Breast epithelium (tissue), 4 donors: Measurements from ENCODE around the gene PRSS36. TPM values are rescaled to one million over a fixed set of nuclear protein-coding genes. Genes with fewer than 3 reads are reported as not detected.
"Not testable (repeated sequence)": the region's sequence is repeated elsewhere in the genome, so short reads cannot be mapped to it uniquely, and the experiment has no call there.

ENCODE experiments used
- DNase-seq, 2 donors: peaks; one replicate each; pipeline ENCODE4 v3.0.0-alpha.2; 2019; ENCODE audit warnings: low spot score in 2 of 2
- H3K27ac ChIP-seq, 2 donors: fragments of 200-600 bp; sonication (generic) in 1 of 2; one replicate each; pipeline ENCODE4 v1.5.1; 2016 to 2019; ENCODE audit warnings: mild to moderate bottlenecking in 1 of 2
- H3K27me3 ChIP-seq, 2 donors: fragments of 200-600 bp; sonication (generic) in 1 of 2; one replicate each; pipeline versions ENCODE4 v1.5.1 to v1.6.0; 2017 to 2019; ENCODE audit warnings: control low read depth in 1 of 2, mild to moderate bottlenecking in 1 of 2
- H3K36me3 ChIP-seq: fragments of 200-600 bp; one replicate; pipeline ENCODE4 v1.5.1; 2019
- H3K4me1 ChIP-seq, 2 donors: fragments of 200-600 bp; sonication (generic); one replicate each; pipeline ENCODE4 v1.5.1; 2016 to 2019; ENCODE audit warnings: control low read depth in 1 of 2
- H3K4me3 ChIP-seq, 3 donors: fragments of 200-600 bp; sonication (generic); 1 replicate in 2 of 3; 2 replicates in 1 of 3; pipeline ENCODE4 v1.5.1; 2016 to 2019; ENCODE audit warnings: mild to moderate bottlenecking in 3 of 3, moderate library complexity in 2 of 3
- H3K9me3 ChIP-seq, 2 donors: fragments of 200-600 bp; sonication (generic) in 1 of 2; one replicate each; pipeline ENCODE4 v1.5.1; 2016 to 2019; ENCODE audit warnings: control low read depth in 1 of 2
- CTCF ChIP-seq, 3 donors: fragments of 450-650 bp; IDR thresholded peaks; one replicate each; pipeline ENCODE4 v1.5.1; 2016 to 2017; ENCODE audit warnings: antibody characterized with exemption in 3 of 3, mild to moderate bottlenecking in 3 of 3, moderate library complexity in 3 of 3
- POLR2A ChIP-seq: fragments of 450-650 bp; IDR thresholded peaks from one replicate; pipeline ENCODE4 v1.6.1; 2016; ENCODE audit warnings: antibody characterized with exemption, mild to moderate bottlenecking, moderate library complexity
- POLR2AphosphoS5 ChIP-seq, 3 donors: sonication (generic); formaldehyde crosslinking; IDR thresholded peaks; one replicate each; pipeline ENCODE4 v1.6.1; 2017; ENCODE audit warnings: antibody characterized with exemption in 3 of 3
- intact Hi-C: fragments of 100-400 bp; cut with DNase I; formaldehyde crosslinking; loops from one replicate; pipeline ENCODE4 v1.15.1; 2023; ENCODE audit warnings: low total_unique reads
- total RNA-seq, 3 donors: library from RNA; depleted of rRNA; stranded (reverse); fragments of >200 nt; gene quantifications; one replicate each; pipeline ENCODE4 v1.1.0, GENCODE V29; 2016

Gene PRSS36
- total RNA-seq, 3 donors from 2014 or later = 0.98 to 8.3 (median 2.0) TPM

GRCh38 chr16:31181102-31181830 lies 31.4 kb upstream of the PRSS36 start:
- Histone ChIP-seq H3K4me3 (peak overlapping the region; percentile 80 to 81 (median 81)), H3K4me1 (peaks cover 0 to 16% of the 10 kb centered on the region in 2 donors), H3K36me3 (peaks cover 6% of the 10 kb centered on the region), H3K9me3 (no peaks in the 10 kb centered on the region), H3K27me3 (no peaks in the 10 kb centered on the region), H3K27ac (peak overlapping the region; percentile 96)
- intact Hi-C loops = no loop called here
- TF ChIP-seq POLR2A (no peak), POLR2AphosphoS5 (IDR thresholded peaks at IDR 0.05) (no peak), CTCF (IDR thresholded peaks at IDR 0.05) (no peak)
- peak in 1 of 2 donors; percentile 22 for DNase-seq

GRCh38 chr16:31179747-31180459 lies 30.0 kb upstream of the PRSS36 start, which contains the start of gene FUS:
Gene FUS (plus strand): TSS chr16:31180139. CDS start chr16:31180215, 76 bp downstream.
- peaks cover 0 to 16% of the 10 kb centered on the region in 2 donors for H3K4me1 ChIP-seq
- peak; percentile 88 to 96 for DNase-seq
- peak within 1 kb of the TSS; percentile 80 to 81 (median 81) for H3K4me3 ChIP-seq
- peak within 1 kb of the TSS; percentile 96 for H3K27ac ChIP-seq
- no peaks in the 10 kb centered on the region for H3K36me3 ChIP-seq
- no peaks in the 10 kb centered on the region for H3K9me3 ChIP-seq
- no peaks in the 10 kb centered on the region for H3K27me3 ChIP-seq
- TF ChIP-seq POLR2AphosphoS5 (IDR thresholded peaks at IDR 0.05) = peak; percentile 100
- peak; percentile 99 for TF ChIP-seq POLR2A
- TF ChIP-seq CTCF (IDR thresholded peaks at IDR 0.05) = peak in 2 of 3 donors; percentile 38 to 42
- intact Hi-C loops = no loop called here

GRCh38 chr16:31179219-31179746 lies 29.4 kb upstream of the PRSS36 start:
- H3K4me1 ChIP-seq = peaks cover 0 to 16% of the 10 kb centered on the region in 2 donors
- TF ChIP-seq CTCF (IDR thresholded peaks at IDR 0.05) = no peak
- no peak for TF ChIP-seq POLR2A
- no peak for TF ChIP-seq POLR2AphosphoS5 (IDR thresholded peaks at IDR 0.05)
- peak overlapping the region; percentile 96 for H3K27ac ChIP-seq
- intact Hi-C loops = no loop called here
- no peaks in the 10 kb centered on the region for H3K36me3 ChIP-seq
- H3K27me3 ChIP-seq = no peaks in the 10 kb centered on the region
- peak overlapping the region; percentile 80 to 81 (median 81) for H3K4me3 ChIP-seq
- peak in 1 of 2 donors; percentile 20 for DNase-seq
- no peaks in the 10 kb centered on the region for H3K9me3 ChIP-seq

GRCh38 chr16:31177136-31177535 lies 27.3 kb upstream of the PRSS36 start:
- H3K36me3 ChIP-seq = no peaks in the 10 kb centered on the region
- H3K27ac ChIP-seq = no peak overlapping the region
- no peaks in the 10 kb centered on the region for H3K9me3 ChIP-seq
- no peaks in the 10 kb centered on the region for H3K27me3 ChIP-seq
- TF ChIP-seq POLR2A (no peak), CTCF (IDR thresholded peaks at IDR 0.05) (no peak), POLR2AphosphoS5 (IDR thresholded peaks at IDR 0.05) (no peak)
- intact Hi-C loops = no loop called here
- H3K4me3 ChIP-seq = no peak overlapping the region
- no peak for DNase-seq
- peaks cover 0 to 8% of the 10 kb centered on the region in 2 donors for H3K4me1 ChIP-seq

- H3K36me3 ChIP-seq, DNase-seq, intact Hi-C loops, H3K9me3 ChIP-seq, H3K4me3 ChIP-seq, H3K4me1 ChIP-seq, H3K27ac ChIP-seq, H3K27me3 ChIP-seq: not testable (repeated sequence)
Measured at GRCh38 chr16:31170048-31170447, 20.2 kb upstream of the PRSS36 start.
